Breast epithelium (tissue), 3 donors: ENCODE results near the gene NIT2.

Experiments used
- POLR2AphosphoS5 ChIP-seq, 3 donors: sonication (generic); formaldehyde crosslinking; IDR thresholded peaks; one replicate each; pipeline ENCODE4 v1.6.1; 2017; ENCODE audit warnings: antibody characterized with exemption in 3 of 3
- TF ChIP-seq, protein P1 (sequence below), 3 donors: fragments of 450-650 bp; IDR thresholded peaks; one replicate each; pipeline ENCODE4 v1.5.1; 2016 to 2017; ENCODE audit warnings: antibody characterized with exemption in 3 of 3, mild to moderate bottlenecking in 3 of 3, moderate library complexity in 3 of 3

DNA sequence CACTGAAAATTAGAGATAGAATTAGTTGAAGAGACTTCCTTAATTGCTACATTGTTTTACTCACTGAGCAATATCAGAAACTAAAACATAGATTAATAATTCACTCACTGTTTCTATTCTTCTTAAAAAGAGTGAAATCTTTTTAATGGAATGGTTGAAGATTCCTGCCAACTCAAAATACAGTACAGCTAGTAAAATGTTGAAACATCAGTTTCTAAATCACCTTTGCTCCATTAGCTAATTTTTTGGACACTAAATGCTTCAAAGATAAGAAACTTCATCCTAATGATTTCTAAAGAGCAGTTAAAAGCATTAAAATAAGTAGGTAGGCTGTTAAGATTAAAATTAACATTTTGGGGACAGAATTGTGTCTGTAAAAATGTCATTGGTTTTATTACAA lies 10.5 kb upstream of the NIT2 start:
- TF ChIP-seq, protein P1, sequence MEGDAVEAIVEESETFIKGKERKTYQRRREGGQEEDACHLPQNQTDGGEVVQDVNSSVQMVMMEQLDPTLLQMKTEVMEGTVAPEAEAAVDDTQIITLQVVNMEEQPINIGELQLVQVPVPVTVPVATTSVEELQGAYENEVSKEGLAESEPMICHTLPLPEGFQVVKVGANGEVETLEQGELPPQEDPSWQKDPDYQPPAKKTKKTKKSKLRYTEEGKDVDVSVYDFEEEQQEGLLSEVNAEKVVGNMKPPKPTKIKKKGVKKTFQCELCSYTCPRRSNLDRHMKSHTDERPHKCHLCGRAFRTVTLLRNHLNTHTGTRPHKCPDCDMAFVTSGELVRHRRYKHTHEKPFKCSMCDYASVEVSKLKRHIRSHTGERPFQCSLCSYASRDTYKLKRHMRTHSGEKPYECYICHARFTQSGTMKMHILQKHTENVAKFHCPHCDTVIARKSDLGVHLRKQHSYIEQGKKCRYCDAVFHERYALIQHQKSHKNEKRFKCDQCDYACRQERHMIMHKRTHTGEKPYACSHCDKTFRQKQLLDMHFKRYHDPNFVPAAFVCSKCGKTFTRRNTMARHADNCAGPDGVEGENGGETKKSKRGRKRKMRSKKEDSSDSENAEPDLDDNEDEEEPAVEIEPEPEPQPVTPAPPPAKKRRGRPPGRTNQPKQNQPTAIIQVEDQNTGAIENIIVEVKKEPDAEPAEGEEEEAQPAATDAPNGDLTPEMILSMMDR (IDR thresholded peaks at IDR 0.05): no peak
- TF ChIP-seq POLR2AphosphoS5 (IDR thresholded peaks at IDR 0.05): no peak
